Myocyte (in vitro differentiated cells): Measurements from ENCODE around the gene OR56B4. TPM values are rescaled to one million over a fixed set of nuclear protein-coding genes. Genes with fewer than 3 reads are reported as not detected.
"Not testable (repeated sequence)": the region's sequence is repeated elsewhere in the genome, so short reads cannot be mapped to it uniquely, and the experiment has no call there.

Experiments
- DNase-seq: peaks from one replicate; pipeline ENCODE4 v3.0.0-alpha.2; 2012; ENCODE audit warnings: low read depth
- total RNA-seq: library from RNA; depleted of rRNA; stranded (reverse); fragments of >200 nt; gene quantifications from 2 replicates; pipeline ENCODE4 v1.2.3, GENCODE V29; 2014

The OR56B4 gene
- total RNA-seq, 1 donor from 2014 or later: not detected

DNA sequence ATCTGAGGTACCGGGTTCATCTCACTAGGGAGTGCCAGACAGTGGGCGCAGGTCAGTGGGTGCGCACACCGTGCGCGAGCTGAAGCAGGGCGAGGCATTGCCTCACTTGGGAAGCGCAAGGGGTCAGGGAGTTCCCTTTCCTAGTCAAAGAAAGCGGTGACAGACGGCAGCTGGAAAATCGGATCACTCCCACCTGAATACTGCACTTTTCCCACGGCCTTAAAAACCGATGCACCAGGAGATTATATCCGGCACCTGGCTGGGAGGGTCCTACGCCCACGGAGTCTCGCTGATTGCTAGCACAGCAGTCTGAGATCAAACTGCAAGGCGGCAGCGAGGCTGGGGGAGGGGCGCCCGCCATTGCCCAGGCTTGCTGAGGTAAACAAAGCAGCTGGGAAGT is 36.3 kb downstream of the OR56B4 start:
- DNase-seq: not testable (repeated sequence)

GRCh38 chr11:6151117-6151516 is 43.6 kb downstream of the OR56B4 start:
- DNase-seq: no peak

DNA sequence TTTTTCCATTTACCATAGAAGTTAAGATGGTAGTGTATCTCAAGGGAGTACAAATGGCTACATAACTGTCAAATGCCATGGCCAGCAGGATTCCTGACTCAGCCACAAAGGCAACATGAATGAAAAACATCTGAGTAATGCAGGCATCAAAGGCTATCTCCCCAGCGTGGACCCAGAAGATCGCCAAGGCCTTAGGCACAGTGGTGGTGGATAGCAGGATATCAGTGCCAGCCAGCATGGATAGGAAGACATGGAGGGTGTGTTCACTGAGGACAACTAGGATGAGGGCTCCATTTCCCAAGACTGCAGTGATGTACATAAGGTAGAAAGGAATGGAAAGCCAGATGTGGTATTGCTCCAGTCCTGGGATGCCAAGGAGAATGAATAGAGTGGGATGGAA is 44.6 kb downstream of the OR56B4 start:
- no peak for DNase-seq

DNA sequence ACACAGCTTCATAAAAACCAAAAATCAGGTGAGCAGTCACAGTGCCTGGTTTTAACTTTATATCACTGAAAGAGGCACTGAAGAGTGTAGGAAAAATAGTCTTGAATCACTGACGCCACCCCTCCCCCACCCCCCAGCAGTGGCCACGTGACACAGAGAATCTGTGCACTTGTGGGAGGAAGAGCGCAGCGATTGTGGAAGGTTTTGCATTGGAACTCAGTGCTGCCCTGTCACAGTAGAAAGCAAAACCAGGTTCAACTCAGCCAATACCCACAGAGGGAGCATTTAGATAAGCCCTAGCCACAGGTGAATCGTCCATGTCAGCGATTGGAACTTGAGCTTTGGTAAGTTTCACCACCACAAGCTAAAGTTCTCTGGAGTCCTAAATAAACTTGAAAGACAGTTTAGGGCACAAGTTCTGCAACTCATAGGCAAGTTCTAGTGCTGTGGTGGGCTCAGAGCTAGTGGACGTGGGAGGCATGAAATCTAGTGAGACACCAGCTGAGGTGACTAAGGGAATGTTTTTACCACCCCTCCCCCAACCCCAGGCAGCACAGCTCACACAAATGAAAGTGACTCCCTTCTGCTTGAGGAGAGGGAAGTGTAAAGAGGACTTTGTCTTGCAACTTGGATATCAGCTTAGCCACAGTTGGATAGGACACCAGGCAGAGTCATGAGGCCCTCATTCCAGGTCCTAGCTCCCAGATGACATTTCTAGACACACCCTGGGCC is 49.3 kb downstream of the OR56B4 start:
- no peak for DNase-seq

Other genes starting within 250 kb of the OR56B4 start
- not detected in 2 replicates for gene OR52E8, start 250.0 kb upstream of the OR56B4 start, total RNA-seq
- not detected in 2 replicates for gene OR52E4, start 227.1 kb upstream of the OR56B4 start, total RNA-seq
- not detected in 2 replicates for gene OR52E5, start 214.5 kb upstream of the OR56B4 start, total RNA-seq
- gene OR56A3, start 165.4 kb upstream of the OR56B4 start, total RNA-seq: not detected in 2 replicates
- gene OR56A5, start 139.2 kb upstream of the OR56B4 start, total RNA-seq: not detected in 2 replicates
- not detected in 2 replicates for gene OR52L1, start 120.7 kb upstream of the OR56B4 start, total RNA-seq
- gene OR56A4, start 100.7 kb upstream of the OR56B4 start, total RNA-seq: not detected in 2 replicates
- gene OR56A1, start 76.9 kb upstream of the OR56B4 start, total RNA-seq: 0.05 TPM in 1 of 2 replicates, not detected in the other
- not detected in 2 replicates for gene OR52B2, start 62.6 kb downstream of the OR56B4 start, total RNA-seq
- not detected in 2 replicates for gene OR52W1, start 91.5 kb downstream of the OR56B4 start, total RNA-seq
- not detected in 2 replicates for gene C11orf42, start 97.9 kb downstream of the OR56B4 start, total RNA-seq
- 26.4 and 36.6 TPM in 2 replicates for gene FHIP1B, start 127.0 kb downstream of the OR56B4 start, total RNA-seq
- 0.10 TPM in 1 of 2 replicates, not detected in the other for gene CNGA4, start 131.4 kb downstream of the OR56B4 start, total RNA-seq
- gene CCKBR, start 152.2 kb downstream of the OR56B4 start, total RNA-seq: not detected in 2 replicates
- 124 and 168 TPM in 2 replicates for gene CAVIN3, start 212.8 kb downstream of the OR56B4 start, total RNA-seq